ENCODE results near the gene OSGIN1.

- TF ChIP-seq GABPA (IDR thresholded peaks at IDR 0.05; ENCODE audit: low read depth) = no peak
- no peak for TF ChIP-seq CTCF (IDR thresholded peaks at IDR 0.05; ENCODE audit: insufficient read depth, low read length)
- no peak for TF ChIP-seq REST (IDR thresholded peaks at IDR 0.05; ENCODE audit: insufficient replicate concordance, low read depth)
- TF ChIP-seq POLR2AphosphoS5 (IDR thresholded peaks at IDR 0.05; ENCODE audit: low read depth) = no peak
These were observed 17.8 kb upstream of the OSGIN1 start for GRCh38 chr16:83935005-83935857.
